Testis (tissue), 3 donors: ENCODE data around the gene AQP7. TPM values are rescaled to one million over a fixed set of nuclear protein-coding genes. Genes with fewer than 3 reads are reported as not detected.
A peak's percentile ranks its signal among the peaks of the same experiment; 100 is the strongest.
"Not testable (repeated sequence)": the region's sequence is repeated elsewhere in the genome, so short reads cannot be mapped to it uniquely, and the experiment has no call there.

Experiments
- DNase-seq: peaks from one replicate; pipeline ENCODE4 v3.0.0-alpha.2; 2019
- H3K27ac ChIP-seq, 2 donors: fragments of 200-600 bp; sonication (generic); one replicate each; pipeline ENCODE4 v1.5.1; 2019
- H3K27me3 ChIP-seq: fragments of 200-600 bp; sonication (generic); one replicate; pipeline ENCODE4 v1.5.1; 2019
- H3K36me3 ChIP-seq: fragments of 200-600 bp; sonication (generic); one replicate; pipeline ENCODE4 v1.5.1; 2017; ENCODE audit warnings: low read depth; ENCODE audit errors: missing control alignments
- H3K4me1 ChIP-seq: fragments of 200-600 bp; sonication (generic); one replicate; pipeline ENCODE4 v1.5.1; 2019
- H3K4me3 ChIP-seq, 2 donors: fragments of 200-600 bp; sonication (generic); one replicate each; pipeline ENCODE4 v1.5.1; 2017 to 2019
- H3K9me3 ChIP-seq: fragments of 200-600 bp; sonication (generic); one replicate; pipeline ENCODE4 v1.5.1; 2017
- POLR2A ChIP-seq: fragments of 450-650 bp; IDR thresholded peaks from one replicate; pipeline ENCODE4 v1.6.1; 2017; ENCODE audit warnings: antibody characterized with exemption, mild to moderate bottlenecking, moderate library complexity
- WGBS, 2 donors: methylation state at CpG; one replicate each; pipeline ENCODE4 v1.1.5; 2018; 5-methylcytosine and 5-hydroxymethylcytosine counted together
- intact Hi-C: fragments of 100-400 bp; cut with DNase I; formaldehyde crosslinking; loops from one replicate; pipeline ENCODE4 v1.15.1; 2023; ENCODE audit warnings: low total_unique reads
- polyA plus RNA-seq: library from polyadenylated mRNA; stranded (reverse); fragments of 350-450 nt; fragmentation: Illumina TruSeq; extraction: RNeasy Lipid Tissue Mini Kit (QIAGEN cat#74804); gene quantifications from one replicate; pipeline ENCODE4 v1.2.3, GENCODE V29; 2014; ENCODE audit warnings: low read depth, low replicate concordance; ENCODE audit not compliant: insufficient read depth
- total RNA-seq, 2 donors: library from RNA; depleted of rRNA; stranded (reverse); fragments of >200 nt; gene quantifications; one replicate each; pipeline ENCODE4 v1.2.3, GENCODE V29; 2016
- TF ChIP-seq, protein P1 (sequence below), 3 experiments: fragments of 450-650 bp in 2 of 3; fragments of 200-600 bp in 1 of 3; sonication (generic) in 1 of 3; IDR thresholded peaks; one replicate each; pipeline ENCODE4 v1.5.1; 2016 to 2019; ENCODE audit warnings: antibody characterized with exemption in 3 of 3, mild to moderate bottlenecking in 2 of 3, moderate library complexity in 1 of 3

AQP7 gene
- total and polyA plus RNA-seq, 3 donors from 2014 or later: 19.1 to 55.6 (median 37.6) TPM

- 87 to 89% methylated on average over 17 of the region's 17 CpGs for WGBS, 2 donors
- DNase-seq: no peak
- Histone ChIP-seq H3K9me3 (no peaks in the 10 kb centered on the region), H3K27ac (peak overlapping the region in 1 of 2 donors; percentile 31), H3K36me3 (no peaks in the 10 kb centered on the region), H3K4me1 (peaks cover 18% of the 10 kb centered on the region), H3K4me3 (no peak overlapping the region), H3K27me3 (no peaks in the 10 kb centered on the region)
- intact Hi-C loops: no loop called here
- TF ChIP-seq, protein P1, sequence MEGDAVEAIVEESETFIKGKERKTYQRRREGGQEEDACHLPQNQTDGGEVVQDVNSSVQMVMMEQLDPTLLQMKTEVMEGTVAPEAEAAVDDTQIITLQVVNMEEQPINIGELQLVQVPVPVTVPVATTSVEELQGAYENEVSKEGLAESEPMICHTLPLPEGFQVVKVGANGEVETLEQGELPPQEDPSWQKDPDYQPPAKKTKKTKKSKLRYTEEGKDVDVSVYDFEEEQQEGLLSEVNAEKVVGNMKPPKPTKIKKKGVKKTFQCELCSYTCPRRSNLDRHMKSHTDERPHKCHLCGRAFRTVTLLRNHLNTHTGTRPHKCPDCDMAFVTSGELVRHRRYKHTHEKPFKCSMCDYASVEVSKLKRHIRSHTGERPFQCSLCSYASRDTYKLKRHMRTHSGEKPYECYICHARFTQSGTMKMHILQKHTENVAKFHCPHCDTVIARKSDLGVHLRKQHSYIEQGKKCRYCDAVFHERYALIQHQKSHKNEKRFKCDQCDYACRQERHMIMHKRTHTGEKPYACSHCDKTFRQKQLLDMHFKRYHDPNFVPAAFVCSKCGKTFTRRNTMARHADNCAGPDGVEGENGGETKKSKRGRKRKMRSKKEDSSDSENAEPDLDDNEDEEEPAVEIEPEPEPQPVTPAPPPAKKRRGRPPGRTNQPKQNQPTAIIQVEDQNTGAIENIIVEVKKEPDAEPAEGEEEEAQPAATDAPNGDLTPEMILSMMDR (IDR thresholded peaks at IDR 0.05): no peak
- no peak for TF ChIP-seq POLR2A
Observed at GRCh38 chr9:33403941-33404787, 1.8 kb upstream of the AQP7 start.

DNA sequence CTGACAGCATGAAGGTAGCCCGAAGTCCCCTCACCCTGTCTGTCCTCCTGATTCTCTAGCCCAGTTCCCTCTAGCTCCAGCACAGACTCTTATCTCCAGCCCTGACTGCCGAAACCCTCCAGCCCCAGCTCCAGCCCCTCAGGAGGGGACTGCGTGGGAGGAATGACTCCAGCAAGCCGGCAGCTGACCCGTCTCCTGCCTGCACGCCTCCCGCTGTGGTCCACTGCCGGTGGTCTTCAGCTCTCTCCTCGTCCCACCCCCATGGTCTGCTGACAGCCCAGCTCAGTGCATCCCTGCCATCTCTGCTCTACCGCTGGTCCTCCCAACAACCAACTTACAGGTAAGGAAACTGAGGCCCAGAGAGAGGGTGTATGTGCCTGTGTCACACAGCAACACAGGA, 559 bp downstream of the AQP7 start:
- H3K4me1 ChIP-seq: peaks cover 18% of the 10 kb centered on the region
- H3K27ac ChIP-seq, DNase-seq, H3K36me3 ChIP-seq, intact Hi-C loops, H3K9me3 ChIP-seq, H3K27me3 ChIP-seq, H3K4me3 ChIP-seq: not testable (repeated sequence)
- 66 to 80% methylated on average over 2 to 10 of the region's 10 CpGs for WGBS, 2 donors

- H3K9me3 ChIP-seq, DNase-seq, H3K27me3 ChIP-seq, H3K27ac ChIP-seq, intact Hi-C loops, H3K4me3 ChIP-seq, H3K36me3 ChIP-seq: not testable (repeated sequence)
- peaks cover 18% of the 10 kb centered on the region for H3K4me1 ChIP-seq
- WGBS, 2 donors: 88 to 97% methylated on average over 4 of the region's 4 CpGs
Observed at GRCh38 chr9:33399047-33399446, 3.3 kb downstream of the AQP7 start.

DNA sequence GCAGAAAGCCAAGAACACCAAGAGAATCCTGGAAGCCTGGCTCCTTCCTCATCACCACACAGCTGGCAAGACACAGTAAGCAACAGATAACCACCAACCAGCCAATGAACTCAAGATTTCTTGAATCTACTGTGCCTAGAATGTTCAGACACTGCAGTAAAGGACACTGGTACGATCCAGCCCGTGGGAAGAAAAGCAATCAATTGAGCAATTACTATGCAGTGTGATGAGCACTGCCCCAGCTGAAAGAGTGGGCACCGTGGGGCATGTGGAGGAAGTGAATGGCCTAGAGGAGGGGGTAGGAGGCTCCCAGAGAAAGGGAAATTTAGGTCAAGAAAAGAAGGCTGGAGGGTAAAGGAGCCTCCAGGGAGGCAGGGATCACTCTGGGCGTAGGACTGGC, 4.6 kb downstream of the AQP7 start:
- H3K36me3 ChIP-seq, DNase-seq, H3K9me3 ChIP-seq, H3K27me3 ChIP-seq, H3K27ac ChIP-seq, H3K4me3 ChIP-seq, intact Hi-C loops: not testable (repeated sequence)
- H3K4me1 ChIP-seq: peaks cover 17% of the 10 kb centered on the region
- 75 to 78% methylated on average over 2 to 3 of the region's 4 CpGs for WGBS, 2 donors

DNA sequence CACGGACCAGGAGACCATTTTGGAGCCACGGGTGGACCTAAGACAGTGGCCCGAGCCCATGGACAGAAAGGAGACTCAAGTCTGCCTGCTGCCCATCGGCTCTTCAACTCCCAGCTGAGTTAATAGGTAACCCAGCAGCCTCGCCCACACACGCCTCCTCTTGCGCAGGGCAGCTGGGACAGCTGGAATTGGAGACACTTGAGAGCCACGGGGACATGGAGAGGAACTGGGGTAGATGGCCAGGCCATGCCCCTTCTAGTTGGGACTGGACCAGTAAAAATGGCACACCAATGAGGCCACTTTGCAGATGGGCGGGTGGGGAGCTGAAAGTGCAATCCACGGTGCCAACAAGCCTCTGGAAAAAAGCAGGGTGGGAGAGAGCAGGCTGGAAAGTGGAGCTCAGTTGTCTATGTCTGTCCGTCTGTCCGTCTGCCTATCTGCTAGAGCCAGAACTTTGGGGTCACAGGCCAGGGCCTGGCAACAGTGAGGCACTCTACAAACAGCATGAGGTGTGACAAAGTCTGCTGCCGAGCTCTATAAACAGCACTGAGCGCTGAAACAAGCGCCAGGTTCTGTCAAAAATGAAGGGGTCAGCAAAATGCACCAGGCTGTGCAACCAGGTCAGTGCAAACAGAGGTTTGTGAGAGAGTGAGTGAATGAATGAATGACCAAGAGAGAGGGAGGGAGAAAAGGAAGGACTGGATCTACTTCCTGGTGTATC, 7.0 kb downstream of the AQP7 start:
- H3K4me1 ChIP-seq: peaks cover 20% of the 10 kb centered on the region
- H3K27ac ChIP-seq, H3K9me3 ChIP-seq, H3K4me3 ChIP-seq, H3K36me3 ChIP-seq, intact Hi-C loops, DNase-seq, H3K27me3 ChIP-seq: not testable (repeated sequence)
- 91 to 94% methylated on average over 11 to 15 of the region's 15 CpGs for WGBS, 2 donors

DNA sequence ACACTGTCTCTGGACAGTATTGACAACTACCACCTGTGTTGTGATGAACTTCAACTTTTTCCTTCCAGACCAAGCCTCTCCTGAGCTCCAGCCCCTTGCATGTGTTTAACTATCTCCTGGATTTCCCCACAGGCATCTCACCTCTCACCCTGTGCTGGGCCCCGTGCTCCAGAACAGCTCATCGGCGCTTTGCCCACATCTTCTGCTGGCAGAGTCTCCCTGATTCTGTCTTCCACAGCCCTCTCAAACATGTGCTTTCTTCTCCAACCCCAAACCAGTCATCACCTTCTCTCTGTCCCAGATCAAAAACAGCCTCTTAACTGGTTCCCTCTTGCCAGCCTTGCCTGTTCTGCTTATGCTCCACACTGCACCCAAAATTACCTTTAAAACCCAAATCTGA, 8.4 kb downstream of the AQP7 start:
- H3K4me1 ChIP-seq: peaks cover 20% of the 10 kb centered on the region
- H3K4me3 ChIP-seq, H3K27ac ChIP-seq, H3K36me3 ChIP-seq, intact Hi-C loops, H3K9me3 ChIP-seq, DNase-seq, H3K27me3 ChIP-seq: not testable (repeated sequence)
- WGBS, 2 donors: 72 to 79% methylated on average over 3 of the region's 3 CpGs

GRCh38 chr9:33393581-33393980, 8.8 kb downstream of the AQP7 start:
- peak; percentile 58 for DNase-seq
- TF ChIP-seq, protein P1 (IDR thresholded peaks at IDR 0.05): no peak
- no peak for TF ChIP-seq POLR2A
- WGBS, 2 donors: 57 to 63% methylated on average over 9 to 11 of the region's 11 CpGs
- Histone ChIP-seq H3K27me3 (no peaks in the 10 kb centered on the region), H3K27ac (no peak overlapping the region), H3K4me1 (peaks cover 20% of the 10 kb centered on the region), H3K4me3 (no peak overlapping the region), H3K9me3 (no peaks in the 10 kb centered on the region), H3K36me3 (no peaks in the 10 kb centered on the region)
- intact Hi-C loops: no loop called here

DNA sequence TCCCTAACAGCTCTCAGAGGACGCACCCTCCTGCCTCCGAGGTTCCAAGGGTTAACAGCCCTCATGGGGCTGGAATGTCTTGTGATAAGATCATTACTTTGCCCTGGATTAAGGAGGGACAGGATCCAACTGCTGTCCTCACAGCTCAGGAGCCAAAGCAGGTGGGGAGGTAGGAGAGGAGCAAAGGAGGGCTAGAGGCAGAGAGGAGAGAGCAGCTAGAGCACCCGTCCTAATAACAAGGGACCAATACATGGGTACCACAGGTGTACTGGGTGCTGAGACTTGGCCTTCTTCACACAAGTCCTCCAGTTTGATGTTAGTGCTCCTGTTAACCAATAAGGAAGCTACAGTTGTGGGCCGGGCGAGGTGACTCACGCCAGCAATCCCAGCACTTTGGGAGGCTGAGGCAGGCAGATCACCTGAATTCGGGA, 9.8 kb downstream of the AQP7 start:
- DNase-seq, intact Hi-C loops, H3K36me3 ChIP-seq, H3K27me3 ChIP-seq, H3K4me3 ChIP-seq, H3K27ac ChIP-seq, H3K9me3 ChIP-seq: not testable (repeated sequence)
- H3K4me1 ChIP-seq: peaks cover 24% of the 10 kb centered on the region
- WGBS, 2 donors: 58 to 84% methylated on average over 7 of the region's 7 CpGs

DNA sequence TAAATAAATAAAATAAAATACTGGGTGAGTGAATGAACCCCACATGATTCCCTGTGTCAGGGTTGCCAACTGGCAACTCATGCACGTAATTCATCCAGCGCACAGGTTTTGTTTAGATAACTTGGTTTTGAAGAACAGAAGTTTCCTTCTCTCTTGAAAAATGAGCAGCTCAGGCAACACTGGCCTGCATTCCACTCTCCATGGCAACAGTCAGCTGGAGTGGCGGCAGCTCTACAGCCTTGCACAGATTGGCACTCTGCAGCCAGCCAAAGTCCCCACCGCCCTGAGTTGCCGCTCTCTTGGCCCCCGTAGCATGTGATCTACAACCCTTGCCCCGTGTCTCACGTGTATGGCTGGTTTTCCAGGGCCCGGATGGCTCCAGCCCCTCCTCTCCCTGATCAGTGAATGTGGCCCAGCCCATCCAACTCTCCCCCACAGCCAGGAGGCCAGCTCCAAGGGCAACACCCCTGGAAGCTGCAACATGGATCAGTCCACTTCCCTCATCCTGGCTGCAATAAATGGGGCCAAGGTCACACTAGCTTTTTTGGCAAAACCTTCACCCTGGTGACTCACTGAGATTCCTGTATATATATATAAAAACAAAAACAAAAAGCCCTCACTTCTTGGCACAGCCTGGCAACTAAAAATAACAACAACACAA, 11.1 kb downstream of the AQP7 start:
- H3K4me3 ChIP-seq, H3K36me3 ChIP-seq, intact Hi-C loops, H3K9me3 ChIP-seq, H3K27me3 ChIP-seq: not testable (repeated sequence)
- Histone ChIP-seq H3K4me1 (peaks cover 24% of the 10 kb centered on the region), H3K27ac (peak overlapping the region; percentile 62 to 65)
- 23 to 44% methylated on average over 2 to 9 of the region's 9 CpGs for WGBS, 2 donors
- peak; percentile 84 for DNase-seq
